Measurements from ENCODE around the gene SOX3.

- TF ChIP-seq CTCF (IDR thresholded peaks at IDR 0.05) = no peak
- no peak for TF ChIP-seq POLR2A (IDR thresholded peaks at IDR 0.05)
These were observed 4.1 kb upstream of the SOX3 start for GRCh38 chrX:140508958-140509357.

Data from right lobe of liver (tissue), 4 donors.